HepG2 (cell line): ENCODE results near the gene P3H4. TPM values are rescaled to one million over a fixed set of nuclear protein-coding genes. Genes with fewer than 3 reads are reported as not detected.
A peak's percentile ranks its signal among the peaks of the same experiment; 100 is the strongest.

Experiments used
- ATAC-seq: fragments of 200-7000 bp; cut with Tn5 transposase; 3 replicates; pipeline ENCODE4 v1.9.1; 2020; ENCODE audit warnings: mild to moderate bottlenecking, moderate library complexity
- BruUV-seq: library from RNA; stranded (reverse); fragments of 400-500 nt; replicated peaks from 2 replicates; lab custom pipeline; 2021; lab: Mats Ljungman, UMichigan
- CTCF ChIA-PET: fragments of 300-600 bp; formaldehyde crosslinking; extraction: SDS; loops from one replicate; lab custom pipeline; 2021; ENCODE audit warnings: low total read pairs, inconsistent platforms, low intra/inter-chr PET ratio; lab: Yijun Ruan, JAX
- POLR2A ChIA-PET: fragments of 350-600 bp; sonication (Branson Sonifier 250); formaldehyde crosslinking; loops from one replicate; lab custom pipeline; 2020; ENCODE audit warnings: antibody characterized with exemption, inconsistent platforms; lab: Yijun Ruan, JAX
- DNase-seq: peaks from one replicate; pipeline ENCODE4 v3.0.0-alpha.2; 2015; ENCODE audit warnings: low spot score
- FAIRE-seq: peaks from 3 replicates; lab custom pipeline; 2011; peaks lifted over from hg19 to GRCh38; lab: Jason Lieb, UNC
- H2AFZ ChIP-seq: one replicate; pipeline ENCODE4 v1.6.1; 2011; ENCODE audit warnings: low read length, inconsistent platforms
- H3K27ac ChIP-seq: fragments of 300-600 bp; 3 replicates; pipeline ENCODE4 v1.8.0; 2011; ENCODE audit warnings: mixed run types, mild to moderate bottlenecking, mixed read lengths, low read length, inconsistent platforms; ENCODE audit not compliant: insufficient read depth; ENCODE audit errors: extremely low read length
- H3K27me3 ChIP-seq, 2 experiments: fragments of 200-600 bp in 1 of 2; 2 replicates in 1 of 2; 3 replicates in 1 of 2; pipeline versions ENCODE4 v1.6.0 to v1.8.0; 2011; ENCODE audit warnings: low read length in 2 of 2, mild to moderate bottlenecking in 2 of 2, moderate library complexity in 2 of 2, inconsistent platforms in 1 of 2; ENCODE audit not compliant: insufficient read depth in 2 of 2, control insufficient read depth in 1 of 2
- H3K36me3 ChIP-seq, 2 experiments: fragments of 200-600 bp in 1 of 2; replicated peaks in 1 of 2; 2 replicates in 1 of 2; 3 replicates in 1 of 2; pipeline versions ENCODE4 v1.5.1 to v1.8.0; 2011; ENCODE audit warnings: low read length in 2 of 2, inconsistent platforms in 1 of 2; ENCODE audit not compliant: insufficient read depth in 2 of 2, control insufficient read depth in 1 of 2
- H3K4me1 ChIP-seq: 2 replicates; pipeline ENCODE4 v1.5.1; 2012; ENCODE audit warnings: low read length, inconsistent platforms; ENCODE audit not compliant: insufficient read depth
- H3K4me2 ChIP-seq: 2 replicates; pipeline ENCODE4 v1.6.0; 2011; ENCODE audit warnings: low read depth, low read length, inconsistent platforms
- H3K4me3 ChIP-seq, 3 experiments: fragments of 200-600 bp in 1 of 3; sonication (generic), shearing (Covaris generic) in 1 of 3; replicated peaks in 1 of 3; 2 replicates each; pipeline ENCODE4 v1.5.1; 2011 to 2016; ENCODE audit warnings: low read length in 3 of 3, inconsistent platforms in 2 of 3, low read depth in 2 of 3, mild to moderate bottlenecking in 2 of 3, control low read depth in 1 of 3, mixed read lengths in 1 of 3; ENCODE audit not compliant: insufficient read depth in 1 of 3
- H3K79me2 ChIP-seq: one replicate; pipeline ENCODE4 v1.6.1; 2011; ENCODE audit warnings: low read length, inconsistent platforms; ENCODE audit not compliant: insufficient read depth
- H3K9ac ChIP-seq: 2 replicates; pipeline ENCODE4 v1.6.0; 2011; ENCODE audit warnings: mild to moderate bottlenecking, low read depth, low read length, inconsistent platforms; ENCODE audit not compliant: insufficient read depth
- H3K9me3 ChIP-seq: 2 replicates; pipeline ENCODE4 v1.5.1; 2012; ENCODE audit warnings: mild to moderate bottlenecking, low read length
- H4K20me1 ChIP-seq: 2 replicates; pipeline ENCODE4 v1.6.0; 2011; ENCODE audit warnings: inconsistent platforms, mild to moderate bottlenecking, low read length, moderate library complexity; ENCODE audit not compliant: insufficient read depth
- CAMTA2 ChIP-seq: sonication (generic); formaldehyde crosslinking; IDR thresholded peaks from 2 replicates; pipeline ENCODE4 v1.4.0; 2020; ENCODE audit warnings: mild to moderate bottlenecking, missing genetic modification reagents, borderline replicate concordance
- ELF1 ChIP-seq: sonication (generic); formaldehyde crosslinking; IDR thresholded peaks from 2 replicates; pipeline ENCODE4 v1.4.0; 2020; ENCODE audit warnings: missing genetic modification reagents
- ELF4 ChIP-seq: sonication (generic); formaldehyde crosslinking; IDR thresholded peaks from 2 replicates; pipeline ENCODE4 v1.5.0; 2020; ENCODE audit warnings: missing genetic modification reagents, mild to moderate bottlenecking, moderate library complexity, borderline replicate concordance
- NAIF1 ChIP-seq: sonication (generic); formaldehyde crosslinking; IDR thresholded peaks from 2 replicates; pipeline ENCODE4 v1.5.0; 2020; ENCODE audit warnings: mild to moderate bottlenecking, missing genetic modification reagents, borderline replicate concordance
- RBM22 ChIP-seq: fragments of 200-400 bp; formaldehyde crosslinking; optimal IDR thresholded peaks from 2 replicates; pipeline ENCODE3; 2017; ENCODE audit warnings: mild to moderate bottlenecking, low read length, moderate library complexity
- TGIF2 ChIP-seq: IDR thresholded peaks from 2 replicates; pipeline ENCODE4 v1.6.1; 2016; ENCODE audit warnings: control low read depth, missing compliant biosample characterization
- TOE1 ChIP-seq: sonication (generic); formaldehyde crosslinking; IDR thresholded peaks from 2 replicates; pipeline ENCODE4 v1.4.0; 2020; ENCODE audit warnings: mild to moderate bottlenecking, missing genetic modification reagents
- YY1 ChIP-seq: IDR thresholded peaks from 2 replicates; pipeline ENCODE4 v1.6.1; 2011; ENCODE audit warnings: low read length, low read depth, moderate library complexity, mild to moderate bottlenecking; ENCODE audit not compliant: insufficient read depth, insufficient replicate concordance
- ZNF121 ChIP-seq: sonication (generic); formaldehyde crosslinking; IDR thresholded peaks from 2 replicates; pipeline ENCODE4 v1.5.0; 2020; ENCODE audit warnings: mild to moderate bottlenecking, missing genetic modification reagents
- ZNF350 ChIP-seq: sonication (generic); formaldehyde crosslinking; IDR thresholded peaks from 2 replicates; pipeline ENCODE4 v1.4.0; 2020; ENCODE audit warnings: mild to moderate bottlenecking, low read depth, missing genetic modification reagents, borderline replicate concordance
- ZNF567 ChIP-seq: sonication (generic); formaldehyde crosslinking; IDR thresholded peaks from 2 replicates; pipeline ENCODE4 v1.8.1; 2023; ENCODE audit warnings: mild to moderate bottlenecking, missing genetic modification reagents, borderline replicate concordance
- ZNF670 ChIP-seq: sonication (generic); formaldehyde crosslinking; IDR thresholded peaks from 2 replicates; pipeline ENCODE4 v1.8.0; 2022; ENCODE audit warnings: mild to moderate bottlenecking, missing genetic modification reagents, borderline replicate concordance
- WGBS: methylation state at CpG from one replicate; pipeline ENCODE4 v1.1.6; 2017; ENCODE audit warnings: low lambda C conversion rate; 5-methylcytosine and 5-hydroxymethylcytosine counted together
- in situ Hi-C: cut with HindIII; loops from 2 replicates; pipeline ENCODE4 v1.10.0; 2017; ENCODE audit warnings: low pct_unique_long_range_greater_than_20kb; ENCODE audit not compliant: extremely low pct_ligation_motif_present
- intact Hi-C: fragments of 100-400 bp; cut with micrococcal nuclease; formaldehyde crosslinking; loops from one replicate; pipeline ENCODE4 v1.10.0; 2022; ENCODE audit not compliant: unreplicated experiment
- polyA plus RNA-seq, 8 experiments: library from polyadenylated mRNA; depleted of rRNA in 3 of 8; stranded (reverse) in 7 of 8; unstranded in 1 of 8; fragments of >200 nt; fragmentation: Illumina TruSeq in 4 of 8; extraction: Trizol in 4 of 8; gene quantifications; 2 replicates each; pipeline versions ENCODE4 v1.2.1 to v1.2.3, GENCODE V29; 2011 to 2016; ENCODE audit warnings: low read depth in 4 of 8, missing spikeins in 1 of 8, mixed read lengths in 1 of 8; ENCODE audit not compliant: insufficient read depth in 1 of 8
- total RNA-seq, 5 experiments: library from RNA; depleted of rRNA; stranded (reverse); fragments of >200 nt; fragmentation: Illumina TruSeq; extraction: Trizol; gene quantifications; 2 replicates each; pipeline ENCODE4 v1.2.3, GENCODE V29; 2016; ENCODE audit warnings: low read depth in 1 of 5
- TF ChIP-seq, protein P1 (sequence below): sonication (generic); formaldehyde crosslinking; IDR thresholded peaks from 2 replicates; pipeline ENCODE4 v1.4.0; 2020; ENCODE audit warnings: missing genetic modification reagents
- TF ChIP-seq, protein P2 (sequence below): conservative IDR thresholded peaks from 2 replicates; pipeline ENCODE4 v1.6.1; 2018; ENCODE audit warnings: missing genetic modification reagents

Gene P3H4
- total and polyA plus RNA-seq, 2 of the 13 experiments (the other 11 are each of a cell fraction or from before 2014, with no cell fraction given): 37.1 to 50.6 TPM

DNA sequence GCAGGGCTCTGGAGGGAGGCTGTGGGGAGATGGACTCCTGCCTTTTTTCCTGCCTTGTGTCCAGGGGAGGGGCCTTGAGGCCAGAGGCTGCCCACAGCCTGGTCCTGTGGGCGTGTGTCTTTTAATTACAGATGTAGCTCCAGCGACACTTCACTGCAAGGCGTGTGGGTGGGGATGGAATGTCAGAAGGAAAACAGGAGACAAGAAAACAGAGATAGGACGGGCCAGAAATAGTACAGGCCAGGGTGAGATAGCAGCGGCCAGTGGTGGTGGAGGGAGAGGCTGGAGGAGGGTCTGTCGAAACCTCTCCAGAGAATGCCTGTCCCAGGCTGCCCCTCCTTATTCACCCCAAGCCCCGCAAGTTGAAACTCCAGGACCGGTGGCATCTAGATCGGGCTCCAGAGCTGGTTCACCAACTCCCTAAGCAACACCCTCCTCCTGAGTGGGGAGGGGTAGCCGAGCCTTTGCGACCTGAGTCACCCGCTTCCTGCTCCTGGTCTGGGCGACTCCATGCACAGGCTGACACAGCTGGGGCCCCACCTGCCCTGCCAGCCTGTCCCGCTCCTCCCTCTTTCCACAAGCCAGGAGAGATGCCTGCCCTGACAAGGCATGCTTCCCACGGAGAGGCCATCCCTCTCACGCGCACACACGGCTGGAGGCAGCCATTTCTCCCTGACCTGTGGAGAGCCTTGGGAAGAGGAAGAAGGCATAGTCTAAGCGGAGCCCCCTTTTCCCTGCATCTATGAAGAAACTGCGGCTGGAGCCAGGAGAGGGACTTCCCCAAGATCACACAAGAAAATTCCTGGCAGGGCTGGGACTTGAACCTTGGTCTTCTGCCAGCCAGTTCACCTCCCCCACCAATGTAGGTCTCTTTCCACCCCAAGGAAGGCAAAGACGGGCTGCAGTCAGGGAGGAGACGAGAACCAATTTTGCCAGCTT, 18.6 kb downstream of the P3H4 start (continued):
- TF ChIP-seq ZNF567 (CRISPR knock-in tag): no peak
- TF ChIP-seq, all 625 proteins: peak for 137

DNA sequence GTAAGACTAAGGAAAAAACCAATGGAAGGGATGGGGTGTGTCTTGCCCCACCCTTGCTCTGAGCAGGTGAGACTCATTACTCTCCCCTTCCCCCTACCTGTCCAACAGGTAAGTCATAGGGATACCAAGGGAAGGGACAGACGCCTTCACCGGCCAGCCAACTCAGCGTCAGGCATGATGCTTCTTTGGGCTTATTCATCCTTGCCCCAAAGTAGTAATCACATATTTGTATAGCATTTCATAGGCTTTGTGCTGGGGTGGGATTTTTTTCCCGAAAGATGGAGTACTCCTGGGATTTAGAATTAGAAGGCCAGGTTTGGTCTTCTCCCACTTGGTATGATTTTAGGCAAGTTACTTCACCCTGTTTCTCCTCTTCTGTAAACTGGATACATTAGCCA, 24.7 kb downstream of the P3H4 start:
- 25% methylated on average over 4 of the region's 4 CpGs for WGBS
- no peaks in the 10 kb centered on the region for H3K9me3 ChIP-seq
- ATAC-seq: no peak
- no peak for DNase-seq
- in situ Hi-C loops (no loop called here), intact Hi-C loops (no loop called here)
- H3K4me3 ChIP-seq: no peak overlapping the region
- H3K9ac ChIP-seq: no peak overlapping the region
- FAIRE-seq: no peak
- H2AFZ ChIP-seq: no peak overlapping the region
- ChIA-PET CTCF (interaction anchor here (1.0 to 1.3 kb wide), 5 partner anchors 9 to 49 kb away, joined by 3 to 7 read pairs (median 4); no protein-coding TSS in a partner anchor), POLR2A (interaction anchor here (0.6 to 3.5 kb wide), 32 partner anchors 10 to 230 kb away, joined by 3 to 95 read pairs (median 5); partner anchors contain the start of genes DNAJC7, EIF1, FKBP10 and HAP1)
- peaks cover 3% of the 10 kb centered on the region; the same call in 1 of the 2 replicates for H4K20me1 ChIP-seq
- H3K79me2 ChIP-seq: peaks cover 6% of the 10 kb centered on the region
- no peaks in the 10 kb centered on the region for H3K36me3 ChIP-seq
- H3K27me3 ChIP-seq: no peaks in the 10 kb centered on the region; a peak in 1 of 5 replicates
- peaks cover 34% of the 10 kb centered on the region for H3K4me1 ChIP-seq
- BruUV-seq: no TSS peak
- H3K27ac ChIP-seq: no peak overlapping the region
- peak overlapping the region; percentile 57 for H3K4me2 ChIP-seq
- TF ChIP-seq RBM22 (no peak), NAIF1 (CRISPR knock-in tag) (no peak), ZNF670 (CRISPR knock-in tag) (no peak), ELF4 (CRISPR knock-in tag) (no peak), ELF1 (CRISPR knock-in tag) (no peak), TGIF2 (CRISPR knock-in tag) (0 out of 2 replicates have a peak, but pooled peaks have one; percentile 8), CAMTA2 (CRISPR knock-in tag) (no peak), ZNF350 (0 out of 2 replicates have a peak, but pooled peaks have one; percentile 6), YY1 (no peak), TOE1 (no peak), ZNF121 (CRISPR knock-in tag) (no peak)
- TF ChIP-seq, protein P1, sequence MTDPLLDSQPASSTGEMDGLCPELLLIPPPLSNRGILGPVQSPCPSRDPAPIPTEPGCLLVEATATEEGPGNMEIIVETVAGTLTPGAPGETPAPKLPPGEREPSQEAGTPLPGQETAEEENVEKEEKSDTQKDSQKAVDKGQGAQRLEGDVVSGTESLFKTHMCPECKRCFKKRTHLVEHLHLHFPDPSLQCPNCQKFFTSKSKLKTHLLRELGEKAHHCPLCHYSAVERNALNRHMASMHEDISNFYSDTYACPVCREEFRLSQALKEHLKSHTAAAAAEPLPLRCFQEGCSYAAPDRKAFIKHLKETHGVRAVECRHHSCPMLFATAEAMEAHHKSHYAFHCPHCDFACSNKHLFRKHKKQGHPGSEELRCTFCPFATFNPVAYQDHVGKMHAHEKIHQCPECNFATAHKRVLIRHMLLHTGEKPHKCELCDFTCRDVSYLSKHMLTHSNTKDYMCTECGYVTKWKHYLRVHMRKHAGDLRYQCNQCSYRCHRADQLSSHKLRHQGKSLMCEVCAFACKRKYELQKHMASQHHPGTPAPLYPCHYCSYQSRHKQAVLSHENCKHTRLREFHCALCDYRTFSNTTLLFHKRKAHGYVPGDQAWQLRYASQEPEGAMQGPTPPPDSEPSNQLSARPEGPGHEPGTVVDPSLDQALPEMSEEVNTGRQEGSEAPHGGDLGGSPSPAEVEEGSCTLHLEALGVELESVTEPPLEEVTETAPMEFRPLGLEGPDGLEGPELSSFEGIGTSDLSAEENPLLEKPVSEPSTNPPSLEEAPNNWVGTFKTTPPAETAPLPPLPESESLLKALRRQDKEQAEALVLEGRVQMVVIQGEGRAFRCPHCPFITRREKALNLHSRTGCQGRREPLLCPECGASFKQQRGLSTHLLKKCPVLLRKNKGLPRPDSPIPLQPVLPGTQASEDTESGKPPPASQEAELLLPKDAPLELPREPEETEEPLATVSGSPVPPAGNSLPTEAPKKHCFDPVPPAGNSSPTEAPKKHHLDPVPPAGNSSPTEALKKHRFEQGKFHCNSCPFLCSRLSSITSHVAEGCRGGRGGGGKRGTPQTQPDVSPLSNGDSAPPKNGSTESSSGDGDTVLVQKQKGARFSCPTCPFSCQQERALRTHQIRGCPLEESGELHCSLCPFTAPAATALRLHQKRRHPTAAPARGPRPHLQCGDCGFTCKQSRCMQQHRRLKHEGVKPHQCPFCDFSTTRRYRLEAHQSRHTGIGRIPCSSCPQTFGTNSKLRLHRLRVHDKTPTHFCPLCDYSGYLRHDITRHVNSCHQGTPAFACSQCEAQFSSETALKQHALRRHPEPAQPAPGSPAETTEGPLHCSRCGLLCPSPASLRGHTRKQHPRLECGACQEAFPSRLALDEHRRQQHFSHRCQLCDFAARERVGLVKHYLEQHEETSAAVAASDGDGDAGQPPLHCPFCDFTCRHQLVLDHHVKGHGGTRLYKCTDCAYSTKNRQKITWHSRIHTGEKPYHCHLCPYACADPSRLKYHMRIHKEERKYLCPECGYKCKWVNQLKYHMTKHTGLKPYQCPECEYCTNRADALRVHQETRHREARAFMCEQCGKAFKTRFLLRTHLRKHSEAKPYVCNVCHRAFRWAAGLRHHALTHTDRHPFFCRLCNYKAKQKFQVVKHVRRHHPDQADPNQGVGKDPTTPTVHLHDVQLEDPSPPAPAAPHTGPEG (CRISPR knock-in tag): no peak
- TF ChIP-seq, protein P2, sequence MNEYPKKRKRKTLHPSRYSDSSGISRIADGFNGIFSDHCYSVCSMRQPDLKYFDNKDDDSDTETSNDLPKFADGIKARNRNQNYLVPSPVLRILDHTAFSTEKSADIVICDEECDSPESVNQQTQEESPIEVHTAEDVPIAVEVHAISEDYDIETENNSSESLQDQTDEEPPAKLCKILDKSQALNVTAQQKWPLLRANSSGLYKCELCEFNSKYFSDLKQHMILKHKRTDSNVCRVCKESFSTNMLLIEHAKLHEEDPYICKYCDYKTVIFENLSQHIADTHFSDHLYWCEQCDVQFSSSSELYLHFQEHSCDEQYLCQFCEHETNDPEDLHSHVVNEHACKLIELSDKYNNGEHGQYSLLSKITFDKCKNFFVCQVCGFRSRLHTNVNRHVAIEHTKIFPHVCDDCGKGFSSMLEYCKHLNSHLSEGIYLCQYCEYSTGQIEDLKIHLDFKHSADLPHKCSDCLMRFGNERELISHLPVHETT (CRISPR knock-in tag): no peak
